ENCODE results near the gene HSF5. TPM values are rescaled to one million over a fixed set of nuclear protein-coding genes. Genes with fewer than 3 reads are reported as not detected.

HSF5 gene
- total and polyA plus RNA-seq, 2 of the 13 experiments (the other 11 are each of a cell fraction or from before 2014, with no cell fraction given), result not detected

DNA sequence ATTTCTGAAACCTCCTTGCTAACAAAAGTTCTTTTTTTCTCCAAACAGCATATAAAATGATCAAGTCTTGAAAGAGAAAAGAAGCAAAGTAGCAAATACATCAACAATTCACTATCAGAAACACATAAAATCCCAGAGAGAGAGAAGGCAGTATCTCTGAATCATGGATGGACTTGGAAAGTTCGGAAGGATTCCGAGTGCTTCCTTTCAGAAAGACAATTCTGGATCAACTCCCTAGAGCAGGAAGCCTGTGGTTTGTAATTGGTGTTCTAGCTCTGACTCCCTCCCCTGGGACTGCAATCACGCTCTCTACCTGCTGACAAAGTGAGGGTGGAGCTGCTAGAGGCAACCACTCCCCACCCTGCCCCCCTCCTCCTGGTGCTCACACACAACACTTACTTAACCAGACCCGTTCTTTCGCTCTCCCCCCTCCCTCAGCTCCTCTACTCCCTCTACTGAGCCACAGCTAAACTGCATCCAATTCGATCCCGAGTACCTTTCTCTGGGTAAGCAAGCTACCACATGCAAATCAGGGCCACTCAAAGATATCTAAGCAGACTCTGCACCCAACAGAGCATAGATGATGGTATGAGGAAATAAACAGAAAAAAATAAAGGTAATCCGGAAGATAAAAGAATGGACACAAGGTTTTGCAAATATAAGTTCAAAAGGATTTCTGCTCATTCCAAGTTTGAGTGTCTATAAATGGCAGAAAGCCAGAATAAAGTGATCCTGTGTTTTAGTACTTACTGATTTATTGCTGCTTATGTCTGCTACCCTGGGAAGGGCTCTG lies 70.7 kb downstream of the HSF5 start, which contains the start of gene RNF43 (continued):
- TF ChIP-seq TRAFD1 (CRISPR knock-in tag; IDR thresholded peaks at IDR 0.05; ENCODE audit: borderline replicate concordance) (no peak), PRDM10 (CRISPR knock-in tag; IDR thresholded peaks at IDR 0.05; ENCODE audit: low read depth) (peak; percentile 96), FOXO4 (CRISPR knock-in tag; conservative IDR thresholded peaks at IDR 0.05) (no peak), TOPORS (CRISPR knock-in tag; IDR thresholded peaks at IDR 0.05) (peak; percentile 78; the same call in 1 of the 2 replicates), GPN1 (CRISPR knock-in tag; IDR thresholded peaks at IDR 0.05; ENCODE audit: borderline replicate concordance) (no peak), CBFB (CRISPR knock-in tag; IDR thresholded peaks at IDR 0.05) (peak; percentile 71), GABPA (IDR thresholded peaks at IDR 0.05; ENCODE audit: low read depth, low read length) (no peak), GABPA (CRISPR knock-in tag; IDR thresholded peaks at IDR 0.05; ENCODE audit: low read depth) (peak; percentile 86), FOXO1 (CRISPR knock-in tag; IDR thresholded peaks at IDR 0.05) (peak; percentile 83), U2AF2 (IDR thresholded peaks at IDR 0.05; ENCODE audit: low read depth, low read length) (no peak), NR2F6 (IDR thresholded peaks at IDR 0.05) (peak; percentile 39), NR2F6 (CRISPR knock-in tag; IDR thresholded peaks at IDR 0.05) (peak; percentile 84), ZNF124 (CRISPR knock-in tag; IDR thresholded peaks at IDR 0.05) (peak; percentile 74; the same call in 1 of the 2 replicates), NONO (IDR thresholded peaks at IDR 0.05) (no peak), NONO (CRISPR knock-in tag; conservative IDR thresholded peaks at IDR 0.05) (peak; percentile 93), ZNF773 (CRISPR knock-in tag; IDR thresholded peaks at IDR 0.05; ENCODE audit: borderline replicate concordance) (0 out of 2 replicates have a peak, but pooled peaks have one; percentile 37), RXRB (CRISPR knock-in tag; IDR thresholded peaks at IDR 0.05; ENCODE audit: borderline replicate concordance) (peak; percentile 88), ZNF121 (CRISPR knock-in tag; IDR thresholded peaks at IDR 0.05) (no peak; the same call in 1 of the 2 replicates), ZNF34 (CRISPR knock-in tag; IDR thresholded peaks at IDR 0.05; ENCODE audit: borderline replicate concordance) (peak; percentile 92; the same call in 1 of the 2 replicates), ZSCAN12 (CRISPR knock-in tag; IDR thresholded peaks at IDR 0.05) (0 out of 2 replicates have a peak, but pooled peaks have one; percentile 76), ATM (IDR thresholded peaks at IDR 0.05; ENCODE audit: borderline replicate concordance) (no peak), SNAPC2 (CRISPR knock-in tag; IDR thresholded peaks at IDR 0.05) (peak; percentile 19; the same call in 1 of the 2 replicates)
- TF ChIP-seq, protein P1, sequence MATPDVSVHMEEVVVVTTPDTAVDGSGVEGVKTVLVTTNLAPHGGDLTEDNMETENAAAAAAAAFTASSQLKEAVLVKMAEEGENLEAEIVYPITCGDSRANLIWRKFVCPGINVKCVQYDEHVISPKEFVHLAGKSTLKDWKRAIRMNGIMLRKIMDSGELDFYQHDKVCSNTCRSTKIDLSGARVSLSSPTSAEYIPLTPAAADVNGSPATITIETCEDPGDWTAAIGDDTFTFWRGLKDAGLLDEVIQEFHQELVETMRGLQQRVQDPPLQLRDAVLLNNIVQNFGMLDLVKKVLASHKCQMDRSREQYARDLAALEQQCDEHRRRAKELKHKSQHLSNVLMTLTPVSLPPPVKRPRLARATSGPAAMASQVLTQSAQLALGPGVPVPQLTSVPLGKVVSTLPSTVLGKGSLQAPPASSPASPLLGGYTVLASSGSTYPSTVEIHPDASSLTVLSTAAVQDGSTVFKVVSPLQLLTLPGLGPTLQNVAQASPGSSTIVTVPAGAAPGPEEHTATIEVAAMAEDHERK (CRISPR knock-in tag; IDR thresholded peaks at IDR 0.05; ENCODE audit: low read depth), result no peak

Measured in HepG2 (cell line).